ENCODE data around the gene CS. TPM values are rescaled to one million over a fixed set of nuclear protein-coding genes. Genes with fewer than 3 reads are reported as not detected.
"Not testable (repeated sequence)": the region's sequence is repeated elsewhere in the genome, so short reads cannot be mapped to it uniquely, and the experiment has no call there.

The CS gene
- total RNA-seq, 3 donors from 2014 or later (not counting 1 experiment from before 2014, with no cell fraction given), result 185 to 190 (median 188) TPM

GRCh38 chr12:56337753-56338251 lies 37.7 kb upstream of the CS start:
- H3K27ac Mint-ChIP-seq, result peak overlapping the region in 1 of 2 donors; percentile 91
- TF ChIP-seq CTCF (IDR thresholded peaks at IDR 0.05), result no peak
- no peaks in the 10 kb centered on the region for H3K27me3 Mint-ChIP-seq (ENCODE audit: low read depth in 2 of 2)
- 93% methylated on average over 8 of the region's 8 CpGs for WGBS (ENCODE audit: insufficient coverage)
- Histone ChIP-seq H3K4me1 (ENCODE audit: control insufficient read depth, insufficient read depth, low read length) (peaks cover 38% of the 10 kb centered on the region), H3K36me3 (ENCODE audit: control insufficient read depth, insufficient read depth, low read length) (peaks cover 5% of the 10 kb centered on the region), H3K9me3 (ENCODE audit: control insufficient read depth, insufficient read depth, low read length) (no peaks in the 10 kb centered on the region), H3K4me3 (ENCODE audit: low read length) (no peak overlapping the region), H3K27me3 (ENCODE audit: control insufficient read depth, insufficient read depth, low read length) (no peaks in the 10 kb centered on the region), H3K27ac (ENCODE audit: low read length) (peak overlapping the region; percentile 32)
- intact Hi-C loops (cut with micrococcal nuclease), result no loop called here
- H3K36me3 Mint-ChIP-seq, result peaks cover 3% of the 10 kb centered on the region
- peaks cover 17 to 30% of the 10 kb centered on the region in 2 donors for H3K4me1 Mint-ChIP-seq
- ATAC-seq, result no peak
- no peaks in the 10 kb centered on the region for H3K9me3 Mint-ChIP-seq
- H3K4me3 Mint-ChIP-seq, result no peak overlapping the region
- DNase-seq, result peak in 1 of 2 donors; percentile 29

- no peak overlapping the region for H3K4me3 ChIP-seq (ENCODE audit: low read length)
- ATAC-seq, result no peak
- Mint-ChIP-seq H3K27ac (peak overlapping the region; percentile 8 to 11), H3K27me3 (ENCODE audit: low read depth in 2 of 2) (no peaks in the 10 kb centered on the region), H3K4me1 (peaks cover 19 to 33% of the 10 kb centered on the region in 2 donors), H3K4me3 (no peak overlapping the region), H3K9me3 (no peaks in the 10 kb centered on the region), H3K36me3 (no peaks in the 10 kb centered on the region)
- no peaks in the 10 kb centered on the region for H3K27me3 ChIP-seq (ENCODE audit: control insufficient read depth, insufficient read depth, low read length)
- TF ChIP-seq CTCF (IDR thresholded peaks at IDR 0.05), result no peak
- H3K27ac ChIP-seq (ENCODE audit: low read length), result no peak overlapping the region
- intact Hi-C loops (cut with micrococcal nuclease), result no loop called here
- H3K9me3 ChIP-seq (ENCODE audit: control insufficient read depth, insufficient read depth, low read length), result no peaks in the 10 kb centered on the region
- H3K36me3 ChIP-seq (ENCODE audit: control insufficient read depth, insufficient read depth, low read length), result peaks cover 1% of the 10 kb centered on the region
- peaks cover 42% of the 10 kb centered on the region for H3K4me1 ChIP-seq (ENCODE audit: control insufficient read depth, insufficient read depth, low read length)
- WGBS (ENCODE audit: insufficient coverage), result 93% methylated on average over 7 of the region's 9 CpGs
- DNase-seq, result peak in 1 of 2 donors; percentile 19
These were observed 36.4 kb upstream of the CS start for GRCh38 chr12:56336361-56337167.

DNA sequence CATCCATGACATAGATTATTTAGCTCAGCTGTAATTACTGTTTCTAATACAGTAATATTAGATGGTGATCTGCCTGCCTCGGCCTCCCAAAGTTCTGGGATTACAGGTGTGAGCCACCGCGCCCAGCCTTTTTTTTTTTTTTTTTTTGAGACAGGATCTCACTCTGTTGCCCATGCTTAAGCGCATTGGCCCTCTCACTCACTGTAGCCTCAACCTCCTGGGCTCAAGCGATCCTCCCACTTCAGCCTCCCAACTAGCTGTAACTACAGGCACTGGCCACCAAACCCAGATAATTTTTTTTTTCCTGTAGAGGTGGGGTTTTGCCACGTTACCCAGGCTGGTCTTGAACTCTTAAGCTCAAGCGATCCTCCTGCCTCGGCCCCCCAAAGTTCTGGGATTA lies 35.4 kb upstream of the CS start:
- H3K27ac ChIP-seq (ENCODE audit: low read length); H3K4me3 Mint-ChIP-seq; H3K9me3 ChIP-seq (ENCODE audit: control insufficient read depth, insufficient read depth, low read length); H3K27ac Mint-ChIP-seq; H3K4me3 ChIP-seq (ENCODE audit: low read length); H3K36me3 ChIP-seq (ENCODE audit: control insufficient read depth, insufficient read depth, low read length); H3K36me3 Mint-ChIP-seq; DNase-seq; H3K9me3 Mint-ChIP-seq; H3K27me3 ChIP-seq (ENCODE audit: control insufficient read depth, insufficient read depth, low read length); H3K27me3 Mint-ChIP-seq (ENCODE audit: low read depth in 2 of 2); ATAC-seq: not testable (repeated sequence)
- peaks cover 19 to 38% of the 10 kb centered on the region in 2 donors for H3K4me1 Mint-ChIP-seq
- intact Hi-C loops (cut with micrococcal nuclease), result loop anchor here (2.0 kb wide), 1 partner anchor 69 kb away; the partner anchor contains the start of gene COQ10A
- H3K4me1 ChIP-seq (ENCODE audit: control insufficient read depth, insufficient read depth, low read length), result peaks cover 42% of the 10 kb centered on the region
- WGBS (ENCODE audit: insufficient coverage), result over 99% methylated on average over 8 of the region's 8 CpGs

DNA sequence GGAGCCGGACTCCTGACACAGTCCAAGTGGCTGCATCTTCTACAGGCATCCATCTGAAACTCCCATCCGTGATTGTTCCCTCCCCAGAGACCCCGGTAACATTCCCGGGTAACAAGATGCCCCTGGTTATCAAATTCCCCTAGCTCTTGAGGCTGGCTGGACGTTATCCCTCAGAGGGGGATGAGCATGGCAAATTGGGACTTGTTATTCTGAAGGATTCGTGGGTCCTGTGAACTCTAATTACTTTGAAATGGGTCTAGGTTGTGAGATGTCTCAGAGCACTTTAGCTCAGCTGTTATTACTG lies 34.3 kb upstream of the CS start:
- Mint-ChIP-seq H3K27me3 (ENCODE audit: low read depth in 2 of 2) (no peaks in the 10 kb centered on the region), H3K9me3 (no peaks in the 10 kb centered on the region), H3K4me1 (peaks cover 19 to 38% of the 10 kb centered on the region in 2 donors), H3K27ac (peak overlapping the region; percentile 99), H3K4me3 (peak overlapping the region; percentile 93), H3K36me3 (no peaks in the 10 kb centered on the region)
- H3K27ac ChIP-seq (ENCODE audit: low read length), result peak overlapping the region; percentile 99
- intact Hi-C loops (cut with micrococcal nuclease), result loop anchor here (1.0 to 5.0 kb wide), 4 partner anchors 18 to 133 kb away; partner anchors contain the start of genes COQ10A, SPRYD4 and STAT2
- no peaks in the 10 kb centered on the region for H3K36me3 ChIP-seq (ENCODE audit: control insufficient read depth, insufficient read depth, low read length)
- no peaks in the 10 kb centered on the region for H3K27me3 ChIP-seq (ENCODE audit: control insufficient read depth, insufficient read depth, low read length)
- peak overlapping the region; percentile 77 for H3K4me3 ChIP-seq (ENCODE audit: low read length)
- ATAC-seq (no peak), DNase-seq (no peak)
- H3K4me1 ChIP-seq (ENCODE audit: control insufficient read depth, insufficient read depth, low read length), result peaks cover 37% of the 10 kb centered on the region
- no peaks in the 10 kb centered on the region for H3K9me3 ChIP-seq (ENCODE audit: control insufficient read depth, insufficient read depth, low read length)
- no peak for TF ChIP-seq CTCF (IDR thresholded peaks at IDR 0.05)
- WGBS (ENCODE audit: insufficient coverage), result 7% methylated on average over 5 of the region's 6 CpGs

All from natural killer cell (primary cell).